PFSK-1 (cell line): ENCODE data around the gene GEMIN5.

Experiments used
- POLR2AphosphoS5 ChIP-seq: IDR thresholded peaks from 2 replicates; pipeline ENCODE4 v1.6.1; 2012; ENCODE audit warnings: low read depth, mild to moderate bottlenecking, control low read depth, low read length, moderate library complexity
- REST ChIP-seq, 2 experiments: IDR thresholded peaks; 2 replicates each; pipeline versions ENCODE4 v1.6.1 to v1.8.0; 2011 to 2012; ENCODE audit warnings: low read depth in 2 of 2, low read length in 2 of 2, control low read depth in 1 of 2, inconsistent platforms in 1 of 2, mild to moderate bottlenecking in 1 of 2, moderate library complexity in 1 of 2; ENCODE audit not compliant: insufficient read depth in 1 of 2
- SIN3A ChIP-seq: IDR thresholded peaks from 2 replicates; pipeline ENCODE4 v1.6.1; 2012; ENCODE audit warnings: mild to moderate bottlenecking, low read length, moderate library complexity, borderline replicate concordance; ENCODE audit not compliant: insufficient read depth

DNA sequence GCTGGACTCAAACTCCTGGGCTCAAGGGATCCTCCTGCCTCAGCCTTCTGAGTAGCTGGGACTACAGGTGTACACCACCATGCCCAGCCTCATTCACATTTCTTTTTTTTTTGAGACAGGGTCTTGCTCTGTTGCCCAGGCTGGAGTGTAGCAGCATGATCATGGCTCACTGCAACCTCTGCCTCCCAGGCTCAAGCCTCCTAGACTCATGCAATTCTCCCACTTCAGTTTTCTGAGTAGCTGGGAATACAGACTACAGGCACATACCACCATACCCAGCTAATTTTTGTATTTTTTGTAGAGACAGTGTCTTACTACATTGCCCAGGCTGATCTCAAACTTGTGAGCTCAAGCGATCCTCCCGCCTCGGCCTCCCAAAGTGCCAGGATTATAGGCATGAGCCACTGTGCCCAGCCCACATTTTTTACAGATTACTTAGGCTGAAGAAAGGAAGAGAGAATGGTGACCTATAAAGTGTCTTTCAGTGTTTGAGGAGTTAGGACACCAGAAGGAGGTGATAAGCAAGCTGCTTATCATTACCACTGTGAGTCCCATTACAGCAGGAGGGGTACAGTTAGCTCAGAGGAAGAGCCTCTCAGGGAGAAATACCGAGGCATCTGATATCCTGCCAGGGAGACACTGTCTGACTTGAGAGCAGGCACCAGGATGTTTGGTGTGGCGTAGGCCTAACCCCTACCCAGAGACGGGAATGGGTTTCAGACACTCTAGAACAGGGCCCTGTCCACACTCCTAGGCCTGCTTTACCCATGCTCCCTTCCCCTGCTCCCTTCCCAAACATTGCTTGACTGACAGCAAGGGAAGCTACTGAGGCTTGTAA, 97.4 kb downstream of the GEMIN5 start:
- TF ChIP-seq POLR2AphosphoS5, result no peak
- TF ChIP-seq SIN3A, result no peak
- no peak for TF ChIP-seq REST (IDR thresholded peaks at IDR 0.05; ENCODE audit: insufficient read depth in 1 of 2, low read depth in 2 of 2, low read length in 2 of 2)
